Tracheal epithelial cell (primary cell): Measurements from ENCODE around the gene SPINK7. TPM values are rescaled to one million over a fixed set of nuclear protein-coding genes. Genes with fewer than 3 reads are reported as not detected.

ENCODE experiments used
- total RNA-seq: library from RNA; depleted of rRNA; stranded (reverse); fragments of >200 nt; gene quantifications from 2 replicates; pipeline ENCODE4 v1.2.1, GENCODE V29; 2014

SPINK7 gene
- total RNA-seq, result 2.9 and 4.3 TPM in 2 replicates

DNA sequence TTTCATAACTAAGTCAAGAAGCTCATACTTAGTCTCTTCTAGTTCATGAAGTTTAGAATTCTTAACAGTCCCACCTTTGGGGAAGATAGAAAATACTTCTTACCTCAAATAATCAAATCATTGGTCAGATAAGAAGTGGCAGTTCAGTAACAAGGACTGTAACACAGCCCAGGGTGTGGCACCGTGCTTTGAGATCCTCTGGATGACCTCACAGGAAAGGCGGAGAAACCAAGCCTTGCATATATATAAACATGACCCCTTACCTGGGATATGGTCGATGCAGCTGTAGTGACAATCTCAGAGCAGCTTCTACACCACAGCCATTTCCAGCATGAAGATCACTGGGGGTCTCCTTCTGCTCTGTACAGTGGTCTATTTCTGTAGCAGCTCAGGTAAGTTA lies at the start of gene SPINK7:
Gene SPINK7 (plus strand): TSS at position 271 of the 400 bp plus-strand sequence. CDS start 61 bp downstream, at position 332.

DNA sequence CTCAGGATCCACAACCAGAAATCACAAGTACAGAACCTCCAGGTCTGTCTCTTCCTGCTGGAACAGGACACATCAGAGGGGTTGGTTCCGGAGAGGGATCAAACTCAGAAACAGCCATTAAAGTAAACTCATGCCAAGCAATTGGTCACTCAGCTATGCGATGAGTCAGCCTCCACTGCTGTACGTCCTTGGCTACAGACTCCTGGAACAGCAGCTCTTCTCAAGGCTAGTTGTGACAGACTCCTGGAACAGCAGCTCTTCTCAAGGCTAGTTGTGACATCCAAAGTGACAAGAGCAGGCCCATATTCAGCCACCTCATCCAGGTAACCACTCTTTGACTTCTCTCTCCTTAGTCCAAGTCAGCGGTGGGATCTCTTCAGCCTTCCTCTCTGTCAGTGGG lies 43.7 kb upstream of the SPINK7 start, which contains the start of gene SPINK13:
Gene SPINK13 (plus strand): TSS at position 229 of the 400 bp plus-strand sequence. CDS start 1,279 bp downstream, outside the sequence.

DNA sequence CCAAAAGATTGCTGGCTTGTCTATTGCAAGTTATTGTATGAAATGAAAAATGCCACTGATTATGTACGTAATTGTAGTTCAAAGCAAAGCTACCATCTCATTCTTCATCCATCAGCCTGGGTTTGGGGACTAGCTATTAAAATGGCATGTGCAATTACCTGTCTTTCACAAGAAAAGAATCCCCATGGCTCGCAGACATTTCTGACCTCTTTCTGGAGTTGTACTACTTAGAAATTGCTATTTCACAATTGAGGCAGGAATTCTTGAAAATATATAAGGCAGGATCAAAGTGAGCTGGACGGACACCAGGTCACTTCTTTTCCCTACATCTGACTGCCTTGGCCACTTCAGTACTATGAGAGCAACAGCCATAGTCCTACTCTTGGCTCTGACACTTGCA lies 23.0 kb downstream of the SPINK7 start, which contains the start of gene SPINK9:
Gene SPINK9 (plus strand): TSS at position 301 of the 400 bp plus-strand sequence. CDS start 55 bp downstream, at position 356.

Other genes with a start within 250 kb of the SPINK7 start
- gene SPINK5, start 248.4 kb upstream of the SPINK7 start, total RNA-seq, result 5.5 and 14.1 TPM in 2 replicates
- not detected in 2 replicates for gene SPINK14, start 143.9 kb upstream of the SPINK7 start, total RNA-seq
- gene SPINK6, start 109.4 kb upstream of the SPINK7 start, total RNA-seq, result not detected in 2 replicates
- gene MARCOL, start 73.9 kb upstream of the SPINK7 start, total RNA-seq, result not detected in 2 replicates
- gene SPINK13, start 43.6 kb upstream of the SPINK7 start, total RNA-seq, result not detected in 2 replicates
- gene SPINK9, start 23.1 kb downstream of the SPINK7 start, total RNA-seq, result not detected in 2 replicates
- gene FBXO38, start 71.5 kb downstream of the SPINK7 start, total RNA-seq, result 41.1 and 48.7 TPM in 2 replicates